ENCODE data around the gene SRC.

The SRC gene

GRCh38 chr20:37345339-37346235, at the start of gene SRC:
Gene SRC, plus strand, starts transcription at chr20:37346140. Its CDS starts 38,014 bp downstream, at chr20:37384154.
- TF ChIP-seq CTCF (IDR thresholded peaks at IDR 0.05; ENCODE audit: extremely low read depth, insufficient read depth, missing control alignments), result no peak
- peak; percentile 84 for DNase-seq (ENCODE audit: low spot score)
- in situ Hi-C loops (cut with MboI; ENCODE audit: low pct_unique_long_range_greater_than_20kb, low sequenced_read_pairs, unreplicated experiment), result no loop called here

- in situ Hi-C loops (cut with MboI; ENCODE audit: low pct_unique_long_range_greater_than_20kb, low sequenced_read_pairs, unreplicated experiment), result no loop called here
- no peak for DNase-seq (ENCODE audit: low spot score)
- no peak for TF ChIP-seq CTCF (IDR thresholded peaks at IDR 0.05; ENCODE audit: extremely low read depth, insufficient read depth, missing control alignments)
Observed at GRCh38 chr20:37296371-37296770, 49.6 kb upstream of the SRC start.

DNA sequence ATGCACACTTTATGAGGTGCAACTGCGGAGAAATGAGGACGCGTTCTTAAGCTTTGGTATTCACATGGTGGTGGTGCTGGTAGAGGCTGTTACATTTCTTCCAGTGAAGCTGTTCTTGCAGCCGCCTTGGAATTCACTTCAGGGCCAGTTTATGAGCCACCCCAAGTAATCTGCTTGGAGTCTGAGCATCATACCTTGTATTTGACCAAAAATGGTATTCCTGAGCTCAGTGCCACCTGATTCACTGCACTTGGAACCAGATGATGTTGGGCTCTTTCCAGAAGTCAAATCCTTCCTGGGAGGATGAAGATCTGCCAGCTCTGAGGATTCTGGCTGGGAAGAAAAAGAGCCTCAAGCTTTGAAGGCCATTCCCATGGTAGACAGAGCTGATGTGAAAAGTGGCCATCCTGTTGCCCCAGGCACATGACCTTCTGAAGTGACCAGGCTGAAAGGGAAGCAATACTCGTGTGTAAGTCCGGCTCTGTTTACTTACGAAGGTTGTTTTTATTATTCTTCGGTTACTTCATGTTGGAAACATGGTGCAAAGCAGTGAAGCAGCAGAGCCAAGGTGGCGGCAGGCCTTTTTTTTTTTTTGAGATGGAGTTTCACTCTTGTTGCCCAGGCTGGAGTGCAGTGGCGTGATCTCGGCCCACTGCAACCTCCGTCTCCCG, 48.7 kb upstream of the SRC start:
- no peak for DNase-seq (ENCODE audit: low spot score)
- TF ChIP-seq CTCF (IDR thresholded peaks at IDR 0.05; ENCODE audit: extremely low read depth, insufficient read depth, missing control alignments), result no peak
- in situ Hi-C loops (cut with MboI; ENCODE audit: low pct_unique_long_range_greater_than_20kb, low sequenced_read_pairs, unreplicated experiment), result no loop called here

GRCh38 chr20:37298190-37298939, 47.6 kb upstream of the SRC start:
- no peak for DNase-seq (ENCODE audit: low spot score)
- in situ Hi-C loops (cut with MboI; ENCODE audit: low pct_unique_long_range_greater_than_20kb, low sequenced_read_pairs, unreplicated experiment), result no loop called here
- TF ChIP-seq CTCF (IDR thresholded peaks at IDR 0.05; ENCODE audit: extremely low read depth, insufficient read depth, missing control alignments), result no peak

- DNase-seq (ENCODE audit: low spot score), result no peak
- in situ Hi-C loops (cut with MboI; ENCODE audit: low pct_unique_long_range_greater_than_20kb, low sequenced_read_pairs, unreplicated experiment), result no loop called here
- TF ChIP-seq CTCF (IDR thresholded peaks at IDR 0.05; ENCODE audit: extremely low read depth, insufficient read depth, missing control alignments), result no peak
Observed at GRCh38 chr20:37299718-37300528, 46.0 kb upstream of the SRC start.

DNA sequence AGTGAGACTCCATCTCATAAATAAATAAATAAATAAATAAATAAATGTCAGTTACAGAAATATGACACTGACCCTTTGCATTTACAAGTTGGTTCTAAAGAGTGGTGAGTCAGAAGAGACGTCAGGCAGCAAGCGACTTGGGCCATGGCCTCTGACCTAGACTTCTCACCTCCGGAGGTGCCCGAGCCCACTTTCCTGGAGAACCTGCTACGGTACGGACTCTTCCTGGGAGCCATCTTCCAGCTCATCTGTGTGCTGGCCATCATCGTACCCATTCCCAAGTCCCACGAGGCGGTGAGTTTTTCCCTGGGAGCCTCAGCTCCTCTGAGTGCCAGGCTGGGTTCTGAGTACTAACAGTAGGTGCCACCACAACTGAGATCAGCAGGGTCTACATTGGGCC, 44.8 kb upstream of the SRC start:
- DNase-seq (ENCODE audit: low spot score), result no peak
- in situ Hi-C loops (cut with MboI; ENCODE audit: low pct_unique_long_range_greater_than_20kb, low sequenced_read_pairs, unreplicated experiment), result no loop called here
- no peak for TF ChIP-seq CTCF (IDR thresholded peaks at IDR 0.05; ENCODE audit: extremely low read depth, insufficient read depth, missing control alignments)
